GM23338 (cell line): ENCODE data around the gene ASXL2. TPM values are rescaled to one million over a fixed set of nuclear protein-coding genes. Genes with fewer than 3 reads are reported as not detected.
A peak's percentile ranks its signal among the peaks of the same experiment; 100 is the strongest.
"Not testable (repeated sequence)": the region's sequence is repeated elsewhere in the genome, so short reads cannot be mapped to it uniquely, and the experiment has no call there.

Experiments used
- ATAC-seq: fragments of 200-7000 bp; cut with Tn5 transposase; 3 replicates; pipeline ENCODE4 v1.9.1; 2020
- DNase-seq: peaks from one replicate; pipeline ENCODE4 v3.0.0-alpha.2; 2015; ENCODE audit warnings: low spot score
- H2AFZ ChIP-seq: fragments of 200-600 bp; sonication (generic); 2 replicates; pipeline ENCODE4 v1.8.0; 2016; ENCODE audit warnings: antibody characterized with exemption, mild to moderate bottlenecking, moderate library complexity
- H3F3A ChIP-seq: fragments of 200-600 bp; sonication (generic); replicated peaks from 2 replicates; pipeline ENCODE4 v1.8.0; 2017; ENCODE audit warnings: antibody characterized with exemption, mixed run types, low read depth
- H3K27ac ChIP-seq: fragments of 200-600 bp; sonication (generic); 2 replicates; pipeline ENCODE4 v1.6.1; 2016; ENCODE audit warnings: low read depth
- H3K27me3 ChIP-seq: fragments of 200-600 bp; sonication (generic); 2 replicates; pipeline ENCODE4 v1.8.0; 2016; ENCODE audit warnings: mild to moderate bottlenecking, mixed run types, moderate library complexity; ENCODE audit not compliant: insufficient read depth
- H3K36me3 ChIP-seq: fragments of 200-600 bp; sonication (generic); 2 replicates; pipeline ENCODE4 v1.8.0; 2016; ENCODE audit warnings: mild to moderate bottlenecking; ENCODE audit not compliant: insufficient read depth
- H3K4me1 ChIP-seq: fragments of 200-600 bp; sonication (generic); 2 replicates; pipeline ENCODE4 v1.8.0; 2016; ENCODE audit warnings: mild to moderate bottlenecking, moderate library complexity; ENCODE audit not compliant: insufficient read depth
- H3K4me2 ChIP-seq: fragments of 200-600 bp; sonication (generic); 2 replicates; pipeline ENCODE4 v1.7.1; 2017; ENCODE audit warnings: mixed run types
- H3K4me3 ChIP-seq: fragments of 200-600 bp; sonication (generic); 2 replicates; pipeline ENCODE4 v1.6.1; 2016; ENCODE audit warnings: mixed run types
- H3K79me2 ChIP-seq: fragments of 200-600 bp; sonication (generic); replicated peaks from 2 replicates; pipeline ENCODE4 v1.8.0; 2017; ENCODE audit warnings: mild to moderate bottlenecking; ENCODE audit not compliant: insufficient read depth
- H3K9me2 ChIP-seq: fragments of 200-600 bp; sonication (generic); 2 replicates; pipeline ENCODE4 v1.8.0; 2017; ENCODE audit not compliant: insufficient read depth
- H4K20me1 ChIP-seq: fragments of 200-600 bp; sonication (generic); replicated peaks from 2 replicates; pipeline ENCODE4 v1.8.0; 2017; ENCODE audit warnings: mild to moderate bottlenecking; ENCODE audit not compliant: insufficient read depth
- H3K27ac Mint-ChIP-seq: 2 replicates; pipeline ENCODE4 v1.8.0; 2020; ENCODE audit warnings: inconsistent platforms, mild to moderate bottlenecking, moderate library complexity, mixed read lengths
- H3K27me3 Mint-ChIP-seq: 3 replicates; pipeline ENCODE4 v1.8.0; 2022; ENCODE audit warnings: low read depth, mild to moderate bottlenecking, moderate library complexity, mixed read lengths, inconsistent platforms; ENCODE audit not compliant: insufficient read depth, poor library complexity
- H3K36me3 Mint-ChIP-seq: 3 replicates; pipeline ENCODE4 v1.8.0; 2021; ENCODE audit warnings: low read depth, mild to moderate bottlenecking, inconsistent platforms, moderate library complexity, mixed read lengths
- H3K4me1 Mint-ChIP-seq: 3 replicates; pipeline ENCODE4 v1.8.0; 2020; ENCODE audit warnings: mild to moderate bottlenecking, inconsistent platforms, mixed read lengths
- H3K4me3 Mint-ChIP-seq: 3 replicates; pipeline ENCODE4 v1.8.0; 2021; ENCODE audit warnings: moderate library complexity, mild to moderate bottlenecking, inconsistent platforms, mixed read lengths
- H3K9me3 Mint-ChIP-seq: 3 replicates; pipeline ENCODE4 v1.8.0; 2020; ENCODE audit warnings: moderate library complexity, mild to moderate bottlenecking, inconsistent platforms, mixed read lengths
- EZH2phosphoT487 ChIP-seq: fragments of 200-600 bp; sonication (generic); IDR thresholded peaks from one replicate; pipeline ENCODE4 v1.8.1; 2018; ENCODE audit warnings: antibody characterized with exemption; ENCODE audit not compliant: unreplicated experiment
- POLR2AphosphoS5 ChIP-seq: IDR thresholded peaks from 2 replicates; pipeline ENCODE4 v1.6.1; 2016; ENCODE audit warnings: antibody characterized with exemption, low read depth
- polyA plus RNA-seq: library from polyadenylated mRNA; unstranded; fragments of >200 nt; fragmentation: Nextera tagmentation; extraction: Ambion mirVana; gene quantifications from 2 replicates; pipeline ENCODE4 v1.2.1, GENCODE V29; 2016
- total RNA-seq: library from RNA; depleted of rRNA; stranded (reverse); fragments of >200 nt; shearing (Covaris generic); gene quantifications from 2 replicates; pipeline ENCODE4 v1.2.3, GENCODE V29; 2014
- TF ChIP-seq, protein P1 (sequence below), 2 experiments: fragments of 200-600 bp in 1 of 2; sonication (generic) in 1 of 2; conservative IDR thresholded peaks; 2 replicates each; pipeline versions ENCODE4 v1.5.1 to v1.6.1; 2016 to 2017; ENCODE audit warnings: antibody characterized with exemption in 2 of 2, low read depth in 2 of 2, mild to moderate bottlenecking in 2 of 2, moderate library complexity in 1 of 2

ASXL2 gene
- total and polyA plus RNA-seq, 2 experiments from 2014 or later = 7.0 to 21.8 TPM

DNA sequence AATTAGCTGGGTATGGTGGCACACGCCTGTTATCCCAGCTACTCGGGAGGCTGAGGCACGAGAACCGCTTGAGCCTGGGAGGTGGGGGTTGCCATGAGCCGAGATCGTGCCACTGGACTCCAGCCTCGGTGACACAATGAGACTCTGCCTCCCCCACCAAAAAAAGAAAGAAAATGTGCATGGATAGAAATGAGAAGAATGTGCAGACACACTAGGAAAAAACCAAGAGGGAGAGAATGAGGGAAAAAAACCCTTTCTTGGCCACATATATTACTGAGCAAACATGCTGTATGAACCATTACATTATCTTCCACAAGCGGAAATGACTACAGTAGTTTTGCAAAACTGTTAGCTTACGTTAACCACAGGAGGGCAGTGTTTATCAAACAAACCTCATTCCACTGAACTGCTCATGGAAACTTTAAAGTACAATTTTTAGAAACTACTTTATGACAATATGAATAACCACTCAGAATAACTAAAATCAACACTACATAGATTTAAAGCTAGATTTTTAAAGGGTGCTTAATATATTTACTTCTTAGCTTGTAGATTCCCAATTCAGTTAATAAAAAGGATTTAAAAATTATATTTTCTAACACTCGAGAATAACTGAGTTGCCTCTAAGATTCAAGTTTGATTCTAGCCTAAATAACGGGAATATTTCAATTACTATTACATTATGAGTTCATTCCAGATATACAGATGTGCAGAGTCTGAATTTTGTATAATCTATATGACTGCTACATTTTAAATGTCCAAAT, 26.4 kb downstream of the ASXL2 start:
- H3K4me3 ChIP-seq = no peak overlapping the region
- Mint-ChIP-seq H3K27ac (peak overlapping the region; percentile 78), H3K4me3 (no peak overlapping the region), H3K4me1 (peaks cover 19% of the 10 kb centered on the region), H3K36me3 (no peaks in the 10 kb centered on the region; the same call in 2 of the 3 replicates), H3K9me3 (no peaks in the 10 kb centered on the region), H3K27me3 (no peaks in the 10 kb centered on the region)
- H3K36me3 ChIP-seq = no peaks in the 10 kb centered on the region
- ATAC-seq = peak; percentile 83
- no peaks in the 10 kb centered on the region for H3K9me2 ChIP-seq
- peak; percentile 77 for DNase-seq
- peaks cover 84% of the 10 kb centered on the region for H3K79me2 ChIP-seq
- H3F3A ChIP-seq = no peaks in the 10 kb centered on the region
- H3K4me2 ChIP-seq = no peak overlapping the region
- peaks cover 11% of the 10 kb centered on the region for H3K4me1 ChIP-seq
- no peak overlapping the region for H2AFZ ChIP-seq
- H3K27ac ChIP-seq = 0 out of 2 replicates have a peak overlapping the region, but pooled peaks have one; percentile 2
- TF ChIP-seq, protein P1, sequence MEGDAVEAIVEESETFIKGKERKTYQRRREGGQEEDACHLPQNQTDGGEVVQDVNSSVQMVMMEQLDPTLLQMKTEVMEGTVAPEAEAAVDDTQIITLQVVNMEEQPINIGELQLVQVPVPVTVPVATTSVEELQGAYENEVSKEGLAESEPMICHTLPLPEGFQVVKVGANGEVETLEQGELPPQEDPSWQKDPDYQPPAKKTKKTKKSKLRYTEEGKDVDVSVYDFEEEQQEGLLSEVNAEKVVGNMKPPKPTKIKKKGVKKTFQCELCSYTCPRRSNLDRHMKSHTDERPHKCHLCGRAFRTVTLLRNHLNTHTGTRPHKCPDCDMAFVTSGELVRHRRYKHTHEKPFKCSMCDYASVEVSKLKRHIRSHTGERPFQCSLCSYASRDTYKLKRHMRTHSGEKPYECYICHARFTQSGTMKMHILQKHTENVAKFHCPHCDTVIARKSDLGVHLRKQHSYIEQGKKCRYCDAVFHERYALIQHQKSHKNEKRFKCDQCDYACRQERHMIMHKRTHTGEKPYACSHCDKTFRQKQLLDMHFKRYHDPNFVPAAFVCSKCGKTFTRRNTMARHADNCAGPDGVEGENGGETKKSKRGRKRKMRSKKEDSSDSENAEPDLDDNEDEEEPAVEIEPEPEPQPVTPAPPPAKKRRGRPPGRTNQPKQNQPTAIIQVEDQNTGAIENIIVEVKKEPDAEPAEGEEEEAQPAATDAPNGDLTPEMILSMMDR (conservative IDR thresholded peaks at IDR 0.05; ENCODE audit: low read depth in 2 of 2) = peak; percentile 74 to 86
- TF ChIP-seq POLR2AphosphoS5 (no peak), EZH2phosphoT487 (no peak)
- peaks cover 10% of the 10 kb centered on the region for H4K20me1 ChIP-seq
- no peaks in the 10 kb centered on the region for H3K27me3 ChIP-seq

DNA sequence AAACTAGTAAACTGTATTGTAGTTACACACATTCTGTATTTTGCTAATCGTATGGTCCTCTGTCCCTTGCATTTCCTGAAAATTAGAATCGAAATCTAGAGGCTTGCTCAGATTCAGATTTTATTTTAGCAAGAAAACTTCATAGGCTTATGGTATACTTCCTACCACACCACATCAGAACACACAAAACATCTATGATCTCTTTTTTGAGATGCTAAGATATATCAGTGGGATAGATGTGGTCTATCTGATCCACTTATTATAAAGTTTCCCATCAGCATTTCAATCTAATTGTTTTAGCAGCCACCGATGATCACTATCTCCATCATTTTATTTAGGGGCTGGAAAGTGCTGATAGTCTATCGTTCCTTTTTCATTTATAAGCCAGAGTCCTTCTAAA, 27.9 kb downstream of the ASXL2 start:
- Histone ChIP-seq H4K20me1 (peaks cover 16% of the 10 kb centered on the region), H3K4me1 (peaks cover 11% of the 10 kb centered on the region), H3K79me2 (peaks cover 88% of the 10 kb centered on the region)
- H3K4me1 Mint-ChIP-seq = peaks cover 19% of the 10 kb centered on the region
- not testable (repeated sequence) for H3K4me3 ChIP-seq, H3K4me2 ChIP-seq, H3K27me3 Mint-ChIP-seq, H3K36me3 Mint-ChIP-seq, H3K27ac ChIP-seq, H3K9me3 Mint-ChIP-seq, H3K4me3 Mint-ChIP-seq, H3K27me3 ChIP-seq, H3K9me2 ChIP-seq, DNase-seq, H3K36me3 ChIP-seq, H2AFZ ChIP-seq, ATAC-seq, H3F3A ChIP-seq, H3K27ac Mint-ChIP-seq

DNA sequence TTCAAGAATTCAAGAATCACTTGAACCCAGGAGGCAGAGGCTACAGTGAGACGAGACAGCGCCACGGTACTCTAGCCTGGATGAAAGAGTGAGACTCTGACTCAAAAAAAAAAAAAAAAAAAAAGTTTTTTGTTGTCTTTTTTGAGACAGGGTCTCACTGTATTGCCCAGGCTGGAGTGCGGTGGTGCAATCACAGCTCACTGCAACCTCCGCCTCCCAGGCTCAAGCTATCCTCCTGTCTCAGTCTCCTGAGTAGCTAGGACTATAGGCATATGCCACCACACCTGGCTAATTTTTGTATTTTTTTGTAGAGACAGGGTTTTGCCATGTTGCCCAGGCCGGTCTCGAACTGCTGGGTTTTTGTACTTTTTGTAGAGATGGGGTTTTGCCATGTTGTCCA, 28.9 kb downstream of the ASXL2 start:
- not testable (repeated sequence) for H3K9me2 ChIP-seq, H3K9me3 Mint-ChIP-seq, ATAC-seq, H2AFZ ChIP-seq, H3K27me3 Mint-ChIP-seq, H3F3A ChIP-seq, H3K4me2 ChIP-seq, H3K4me3 ChIP-seq, H3K27ac Mint-ChIP-seq, H3K27me3 ChIP-seq, H3K4me3 Mint-ChIP-seq, H3K36me3 Mint-ChIP-seq, DNase-seq, H3K36me3 ChIP-seq, H3K27ac ChIP-seq
- peaks cover 77% of the 10 kb centered on the region for H3K79me2 ChIP-seq
- H3K4me1 Mint-ChIP-seq = peaks cover 19% of the 10 kb centered on the region
- peaks cover 11% of the 10 kb centered on the region for H3K4me1 ChIP-seq
- H4K20me1 ChIP-seq = peaks cover 12% of the 10 kb centered on the region; the same call in 1 of the 2 replicates
